C4-2B (cell line): ENCODE data around the gene CAMTA2.

ENCODE experiments used
- CTCF ChIP-seq: fragments of 450-650 bp; conservative IDR thresholded peaks from 2 replicates; pipeline ENCODE4 v1.5.1; 2017; ENCODE audit warnings: mild to moderate bottlenecking
- ZFX ChIP-seq: fragments of 450-650 bp; IDR thresholded peaks from 2 replicates; pipeline ENCODE4 v1.6.1; 2017

- TF ChIP-seq CTCF (no peak), ZFX (no peak)
Measured at GRCh38 chr17:4946312-4946976, 41.0 kb downstream of the CAMTA2 start.
